Activated naive CD8-positive, alpha-beta T cell treated with anti-CD3 and anti-CD28 coated beads, Interleukin-2, amount 50 U/mL, for 24 hours (primary cell): ENCODE data around the gene ST6GALNAC3.
"Not testable (repeated sequence)": the region's sequence is repeated elsewhere in the genome, so short reads cannot be mapped to it uniquely, and the experiment has no call there.

ENCODE experiments used
- ATAC-seq: fragments of 150-1000 bp; cut with Tn5 transposase; one replicate; pipeline ENCODE4 v1.10.0; 2021
- DNase-seq: peaks from one replicate; pipeline ENCODE4 v3.0.0; 2021
- H3K27ac Mint-ChIP-seq: one replicate; pipeline ENCODE4 v1.8.0; 2021; ENCODE audit warnings: mild to moderate bottlenecking, mixed read lengths
- H3K27me3 Mint-ChIP-seq: one replicate; pipeline ENCODE4 v1.8.0; 2021; ENCODE audit warnings: mixed read lengths
- H3K36me3 Mint-ChIP-seq: one replicate; pipeline ENCODE4 v1.8.0; 2021; ENCODE audit warnings: low read depth, mixed read lengths
- H3K4me1 Mint-ChIP-seq: one replicate; pipeline ENCODE4 v1.8.0; 2021; ENCODE audit warnings: mixed read lengths
- H3K4me3 Mint-ChIP-seq: one replicate; pipeline ENCODE4 v1.8.0; 2021; ENCODE audit warnings: mild to moderate bottlenecking, moderate library complexity, mixed read lengths
- H3K9me3 Mint-ChIP-seq: one replicate; pipeline ENCODE4 v1.8.0; 2021; ENCODE audit warnings: mixed read lengths

The ST6GALNAC3 gene

DNA sequence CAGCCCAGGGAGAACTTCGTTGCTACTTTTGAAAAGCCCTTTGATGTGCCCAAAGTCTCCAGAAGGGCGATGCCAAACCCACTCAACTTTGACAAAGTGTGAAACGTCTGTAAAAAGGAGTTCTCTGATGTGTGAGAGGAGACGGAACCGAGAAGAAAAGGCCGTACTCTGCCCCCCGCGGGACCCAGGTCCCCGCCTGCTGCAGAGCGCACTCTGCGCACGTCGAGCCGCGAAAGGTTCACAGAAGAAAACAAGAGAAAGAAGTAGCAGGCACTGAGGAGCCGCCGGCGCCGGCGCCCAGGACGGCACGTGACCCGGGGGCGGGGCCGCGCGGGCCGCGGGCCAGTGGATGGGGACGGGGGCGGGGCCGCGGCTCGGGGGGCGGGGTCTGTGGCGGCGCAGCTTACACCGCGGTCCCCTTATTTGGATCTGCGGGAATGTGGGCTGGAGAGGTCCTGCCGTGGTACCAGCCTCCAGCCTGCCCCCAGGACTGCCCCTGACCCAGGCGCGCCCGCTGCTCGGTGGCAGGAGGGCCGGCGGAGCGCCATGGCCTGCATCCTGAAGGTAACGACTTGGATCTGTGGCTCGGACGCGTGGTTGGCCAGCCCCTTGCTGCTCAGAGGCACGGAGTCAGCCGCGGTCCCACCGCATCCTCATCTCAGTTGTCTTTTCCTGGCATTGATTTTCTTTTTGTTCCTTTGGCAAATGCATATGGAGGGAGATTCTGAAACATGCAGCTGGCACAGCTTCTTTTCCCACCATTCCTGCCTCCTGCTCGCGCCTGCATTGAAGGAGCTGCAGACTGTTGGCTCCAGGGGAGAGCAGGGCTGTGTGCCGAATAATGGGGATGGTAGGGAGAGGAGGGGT, at the start of gene ST6GALNAC3:
Gene ST6GALNAC3 (plus strand): TSS at position 426 of the 867 bp plus-strand sequence.
- H3K4me3 Mint-ChIP-seq, result peak within 1 kb of the TSS; percentile 78
- H3K27me3 Mint-ChIP-seq, result no peaks in the 10 kb centered on the region
- H3K27ac Mint-ChIP-seq, result peak within 1 kb of the TSS; percentile 31
- H3K9me3 Mint-ChIP-seq, result no peaks in the 10 kb centered on the region
- H3K36me3 Mint-ChIP-seq, result no peaks in the 10 kb centered on the region
- ATAC-seq (peak; percentile 86), DNase-seq (peak; percentile 77)
- H3K4me1 Mint-ChIP-seq, result peaks cover 25% of the 10 kb centered on the region

DNA sequence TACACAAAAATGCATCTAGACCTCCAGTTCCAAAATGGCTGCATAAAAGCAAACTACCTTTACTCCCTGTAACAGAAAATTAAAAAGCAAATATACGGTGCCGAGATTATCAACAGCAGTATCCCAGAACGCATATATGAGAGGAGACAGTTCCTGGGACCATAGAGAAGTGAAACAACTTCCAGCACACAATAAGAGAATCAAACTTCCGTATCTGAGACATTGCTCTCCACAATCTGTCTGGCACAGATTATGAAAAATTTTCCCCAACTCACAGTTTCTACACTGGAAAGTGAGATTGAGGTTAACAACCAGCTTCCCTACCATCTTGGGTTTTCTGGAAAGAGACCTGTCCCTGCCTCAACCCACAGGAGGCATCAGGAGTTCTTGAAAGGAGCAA, 47.2 kb upstream of the ST6GALNAC3 start:
- Mint-ChIP-seq H3K27ac (no peak overlapping the region), H3K4me1 (peaks cover 14% of the 10 kb centered on the region), H3K4me3 (no peak overlapping the region), H3K36me3 (no peaks in the 10 kb centered on the region), H3K27me3 (no peaks in the 10 kb centered on the region), H3K9me3 (no peaks in the 10 kb centered on the region)
- DNase-seq (no peak), ATAC-seq (no peak)

DNA sequence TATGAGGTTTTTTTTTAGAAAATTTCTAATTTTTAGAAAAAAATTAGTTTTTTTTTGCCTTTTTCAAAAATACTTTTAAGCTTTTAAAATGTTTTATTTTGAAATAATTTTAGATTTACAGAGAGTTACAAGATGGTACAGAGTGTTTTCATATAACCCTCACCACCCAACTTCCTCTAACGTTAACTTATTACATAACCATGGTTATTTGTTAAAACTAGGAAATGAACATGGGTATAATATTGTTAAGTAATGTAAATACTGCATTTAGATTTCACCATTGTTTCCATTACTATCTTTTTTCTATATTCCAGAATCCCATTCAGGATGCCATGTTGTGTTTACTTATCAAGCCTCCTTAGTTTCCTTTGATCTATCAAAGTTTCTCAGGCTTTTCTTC, 45.2 kb upstream of the ST6GALNAC3 start:
- ATAC-seq, result no peak
- Mint-ChIP-seq H3K27ac (no peak overlapping the region), H3K27me3 (no peaks in the 10 kb centered on the region), H3K4me1 (peaks cover 4% of the 10 kb centered on the region), H3K4me3 (no peak overlapping the region), H3K9me3 (no peaks in the 10 kb centered on the region), H3K36me3 (no peaks in the 10 kb centered on the region)
- no peak for DNase-seq

DNA sequence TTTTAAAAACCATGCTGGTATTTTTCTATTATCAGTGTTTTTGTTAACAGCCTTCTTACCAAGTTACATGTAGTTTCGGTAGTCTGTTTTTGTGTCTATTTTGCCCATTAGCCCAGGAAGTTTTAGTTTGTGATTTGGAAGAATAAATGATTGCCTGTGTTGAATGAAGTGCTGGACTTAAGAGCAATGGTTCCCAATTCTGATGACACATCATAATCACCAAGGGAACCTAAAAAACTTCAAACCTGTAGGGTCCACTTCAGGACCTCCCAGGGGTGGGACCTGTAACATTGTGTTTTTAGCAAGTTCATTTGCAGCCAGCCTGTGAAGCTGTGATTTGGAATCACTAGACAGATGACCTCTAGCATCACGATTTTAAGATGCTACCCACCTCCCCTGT, 43.0 kb upstream of the ST6GALNAC3 start:
- no peak overlapping the region for H3K4me3 Mint-ChIP-seq
- ATAC-seq, result no peak
- DNase-seq, result no peak
- no peaks in the 10 kb centered on the region for H3K27me3 Mint-ChIP-seq
- H3K4me1 Mint-ChIP-seq, result no peaks in the 10 kb centered on the region
- H3K27ac Mint-ChIP-seq, result no peak overlapping the region
- no peaks in the 10 kb centered on the region for H3K9me3 Mint-ChIP-seq
- no peaks in the 10 kb centered on the region for H3K36me3 Mint-ChIP-seq

DNA sequence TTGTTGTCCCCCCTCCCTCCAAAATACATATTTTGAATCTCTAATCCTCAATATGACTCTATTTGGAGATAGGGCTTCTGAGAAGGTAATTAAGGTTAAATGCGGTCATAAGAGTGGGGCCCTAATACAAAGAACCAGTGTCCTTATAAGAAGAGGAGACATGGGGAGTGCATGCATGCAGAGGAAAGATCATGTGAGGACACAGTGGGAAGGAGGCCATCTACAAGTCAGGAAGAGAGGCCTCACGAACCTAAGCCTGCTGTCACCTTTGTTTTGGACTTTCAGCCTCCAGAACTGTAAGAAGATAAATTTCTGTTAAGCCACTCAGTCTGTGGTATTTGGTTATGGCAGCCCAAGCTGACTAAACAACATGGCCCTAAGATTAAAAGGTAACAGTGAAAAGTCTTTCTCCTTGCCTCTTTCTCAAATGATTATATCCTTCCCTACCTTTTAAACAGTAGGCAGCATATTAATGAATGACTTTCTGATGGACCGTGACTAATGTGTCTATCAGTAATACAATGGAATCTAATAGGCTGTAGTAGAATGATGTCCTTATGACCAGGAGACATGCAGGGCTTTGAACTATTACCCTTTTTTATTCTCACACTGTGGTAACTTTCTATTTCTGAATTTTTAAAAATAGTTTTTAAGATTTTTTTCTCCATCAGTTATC, 40.6 kb upstream of the ST6GALNAC3 start:
- Mint-ChIP-seq H3K4me1 (no peaks in the 10 kb centered on the region), H3K36me3 (no peaks in the 10 kb centered on the region), H3K4me3 (no peak overlapping the region)

DNA sequence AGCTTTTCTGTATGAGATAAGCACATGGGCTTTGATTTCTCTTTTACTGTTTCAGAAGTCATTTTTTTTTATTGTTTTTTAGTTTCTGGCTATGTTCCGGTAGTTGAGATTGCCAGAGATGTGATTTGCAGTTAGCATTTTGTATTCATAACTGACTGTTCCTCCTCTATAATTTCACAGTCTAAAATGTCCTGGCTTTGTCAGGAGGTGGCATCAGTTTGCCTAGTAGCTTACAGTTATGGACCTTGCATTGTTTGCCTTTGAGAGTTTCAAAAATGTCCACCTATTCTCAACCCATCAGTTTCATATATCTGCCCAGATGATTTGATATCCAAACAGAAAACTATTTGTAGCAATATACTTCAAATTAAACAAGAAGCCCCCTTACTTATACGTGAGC, 39.5 kb upstream of the ST6GALNAC3 start:
- ATAC-seq (no peak), DNase-seq (no peak)
- H3K27ac Mint-ChIP-seq, result no peak overlapping the region
- H3K27me3 Mint-ChIP-seq, result no peaks in the 10 kb centered on the region
- no peaks in the 10 kb centered on the region for H3K4me1 Mint-ChIP-seq
- no peaks in the 10 kb centered on the region for H3K9me3 Mint-ChIP-seq
- H3K4me3 Mint-ChIP-seq, result no peak overlapping the region
- H3K36me3 Mint-ChIP-seq, result no peaks in the 10 kb centered on the region

More for the DNA sequence above, 40.6 kb upstream of the ST6GALNAC3 start:
- DNase-seq (no peak), ATAC-seq (no peak)
- Mint-ChIP-seq H3K9me3 (no peaks in the 10 kb centered on the region), H3K27ac (no peak overlapping the region), H3K27me3 (no peaks in the 10 kb centered on the region)

DNA sequence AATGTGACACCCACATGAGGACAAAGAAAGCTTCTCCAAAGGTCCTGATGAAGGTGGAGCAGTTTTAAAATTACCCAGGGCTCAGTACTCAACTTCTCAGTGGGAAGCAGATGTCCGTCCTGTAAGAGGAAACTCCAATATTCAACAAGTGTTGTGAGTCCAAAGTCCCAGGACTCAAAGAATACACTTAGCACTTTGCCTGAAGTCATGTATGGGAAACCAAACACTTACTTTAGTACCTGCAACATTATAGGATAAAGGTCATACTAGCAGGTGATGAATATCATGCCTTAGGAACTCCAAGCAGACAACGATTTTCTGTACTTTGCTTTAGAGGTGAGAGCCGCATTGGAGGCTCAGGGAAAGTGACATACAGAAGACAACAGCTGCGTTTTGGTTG, 37.2 kb upstream of the ST6GALNAC3 start:
- DNase-seq, result no peak
- H3K4me1 Mint-ChIP-seq, result no peaks in the 10 kb centered on the region
- H3K4me3 Mint-ChIP-seq, result no peak overlapping the region
- H3K36me3 Mint-ChIP-seq, result no peaks in the 10 kb centered on the region
- no peak overlapping the region for H3K27ac Mint-ChIP-seq
- ATAC-seq, result no peak
- H3K27me3 Mint-ChIP-seq, result peaks cover 3% of the 10 kb centered on the region
- H3K9me3 Mint-ChIP-seq, result no peaks in the 10 kb centered on the region

DNA sequence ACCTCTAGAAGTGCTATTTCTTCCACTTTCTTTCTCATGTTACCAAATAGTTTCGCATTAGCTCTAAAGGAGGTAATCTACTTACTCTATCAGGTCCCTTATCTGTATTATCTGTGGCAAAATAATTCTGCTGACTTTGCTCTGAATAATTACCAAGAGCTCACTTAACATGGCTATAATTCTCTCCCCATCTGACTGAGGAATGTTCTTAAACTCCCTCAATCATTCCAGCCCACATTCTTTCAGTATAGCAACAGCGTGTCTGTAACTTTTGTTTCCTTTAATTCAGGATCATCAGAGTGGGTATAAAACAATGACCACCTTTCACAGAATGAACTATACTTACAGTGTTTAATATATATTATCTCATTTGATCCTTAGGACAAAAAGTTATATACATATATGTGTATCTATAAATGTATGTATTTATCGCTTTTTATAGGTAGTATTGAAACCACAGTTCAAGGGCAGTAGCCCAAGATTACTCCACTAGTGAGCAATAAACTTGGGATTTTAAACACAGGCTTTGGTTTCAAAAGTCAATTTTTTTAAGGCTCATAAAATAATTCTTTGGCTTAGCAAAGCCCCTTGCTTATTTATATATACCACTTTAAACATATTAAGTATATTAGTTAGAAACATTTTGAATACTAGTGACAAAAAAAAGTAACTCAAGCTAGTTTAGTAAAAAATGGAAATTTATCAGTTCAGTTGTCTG, 36.1 kb upstream of the ST6GALNAC3 start:
- Mint-ChIP-seq H3K27me3 (peaks cover 3% of the 10 kb centered on the region), H3K9me3 (no peaks in the 10 kb centered on the region), H3K4me1 (no peaks in the 10 kb centered on the region), H3K27ac (no peak overlapping the region), H3K36me3 (no peaks in the 10 kb centered on the region), H3K4me3 (no peak overlapping the region)
- DNase-seq, result no peak
- ATAC-seq, result no peak

DNA sequence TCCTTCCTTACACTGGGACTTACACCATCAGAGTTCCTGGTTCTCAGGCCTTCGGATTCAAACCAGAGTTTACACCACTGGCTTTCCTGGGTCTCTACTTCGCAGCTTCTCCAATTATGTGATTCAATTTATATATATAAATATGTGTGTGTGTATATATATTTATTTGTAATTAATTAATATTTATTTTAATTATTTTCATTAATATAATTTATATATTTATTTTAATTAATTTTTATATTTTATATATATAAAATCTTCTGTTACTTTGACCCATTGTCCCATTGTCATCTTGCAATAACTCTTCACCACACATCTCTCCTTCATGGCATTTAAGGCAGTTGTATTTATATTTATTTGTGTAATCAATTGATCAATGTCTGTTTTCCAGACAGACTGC, 28.4 kb upstream of the ST6GALNAC3 start:
- Mint-ChIP-seq H3K27me3 (peaks cover 3% of the 10 kb centered on the region), H3K9me3 (no peaks in the 10 kb centered on the region)

DNA sequence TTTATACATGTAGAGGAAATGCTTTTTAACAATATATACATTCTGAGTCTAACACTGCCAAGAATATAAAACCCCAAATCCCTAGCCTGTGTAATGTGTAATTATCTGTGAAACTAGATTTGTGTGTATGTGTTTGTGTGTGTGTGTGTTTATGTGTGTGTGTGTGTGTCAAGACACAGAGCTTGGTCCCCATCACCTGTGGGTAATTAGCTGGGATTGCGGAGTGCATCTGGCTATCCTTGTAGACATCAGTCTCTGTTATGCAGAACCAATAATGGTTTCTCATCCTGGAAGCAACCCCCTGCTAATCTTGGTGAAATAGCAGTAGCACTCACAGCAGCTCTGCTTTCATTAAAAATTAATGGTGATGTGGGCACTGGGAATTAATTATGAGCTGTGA, 26.3 kb upstream of the ST6GALNAC3 start:
- ATAC-seq, result no peak

More for the DNA sequence above, 28.4 kb upstream of the ST6GALNAC3 start:
- H3K36me3 Mint-ChIP-seq, result no peaks in the 10 kb centered on the region
- no peak overlapping the region for H3K4me3 Mint-ChIP-seq
- H3K4me1 Mint-ChIP-seq, result no peaks in the 10 kb centered on the region
- no peak for DNase-seq
- H3K27ac Mint-ChIP-seq, result no peak overlapping the region
- ATAC-seq, result no peak

DNA sequence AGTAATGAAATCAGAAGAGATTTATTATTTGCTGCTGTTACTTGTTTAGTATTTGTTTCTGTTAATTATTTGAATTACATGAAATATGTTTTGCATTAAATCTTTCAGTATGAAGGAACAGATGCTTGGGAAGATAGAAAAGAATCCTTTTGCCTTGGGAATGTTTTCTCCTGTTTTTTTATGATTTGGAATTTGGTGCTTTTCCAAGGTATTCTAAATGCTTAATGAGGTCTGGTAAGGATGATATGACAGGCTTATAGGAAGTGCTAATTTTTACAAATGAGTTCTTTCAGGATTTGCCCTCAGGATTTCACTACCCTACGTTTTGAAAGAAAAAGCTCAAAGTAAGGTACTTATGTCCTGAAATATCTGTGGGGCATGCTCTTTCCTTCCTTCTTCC, 25.6 kb upstream of the ST6GALNAC3 start:
- Mint-ChIP-seq H3K36me3 (no peaks in the 10 kb centered on the region), H3K27me3 (peaks cover 3% of the 10 kb centered on the region), H3K4me1 (no peaks in the 10 kb centered on the region), H3K27ac (no peak overlapping the region), H3K4me3 (no peak overlapping the region), H3K9me3 (no peaks in the 10 kb centered on the region)
- ATAC-seq, result no peak
- DNase-seq, result no peak

More for the DNA sequence above, 26.3 kb upstream of the ST6GALNAC3 start:
- peaks cover under 1% of the 10 kb centered on the region for H3K27me3 Mint-ChIP-seq
- no peak overlapping the region for H3K4me3 Mint-ChIP-seq
- no peak overlapping the region for H3K27ac Mint-ChIP-seq
- H3K36me3 Mint-ChIP-seq, result no peaks in the 10 kb centered on the region
- H3K4me1 Mint-ChIP-seq, result no peaks in the 10 kb centered on the region
- H3K9me3 Mint-ChIP-seq, result no peaks in the 10 kb centered on the region
- DNase-seq, result no peak

DNA sequence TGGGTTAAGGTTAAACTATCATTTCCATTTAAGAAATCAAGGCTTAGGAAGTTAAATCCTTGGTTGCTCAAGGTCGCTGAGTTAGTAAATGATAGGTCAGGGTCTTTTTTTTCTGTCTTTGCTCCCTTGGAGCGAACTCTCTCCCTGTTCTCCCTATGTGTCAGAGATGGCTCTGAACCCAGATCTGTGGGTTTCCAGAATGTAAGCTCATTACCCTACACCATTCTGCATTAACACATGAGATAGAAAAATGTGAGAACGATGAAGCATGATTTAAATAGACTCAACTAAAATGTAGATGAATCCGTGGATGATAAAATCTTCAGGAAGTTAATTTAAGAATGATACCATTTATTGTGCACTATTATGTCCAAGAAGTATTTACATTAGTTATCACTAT, 25.0 kb upstream of the ST6GALNAC3 start:
- Mint-ChIP-seq H3K36me3 (no peaks in the 10 kb centered on the region), H3K27me3 (peaks cover 3% of the 10 kb centered on the region), H3K9me3 (no peaks in the 10 kb centered on the region), H3K4me3 (no peak overlapping the region), H3K27ac (no peak overlapping the region), H3K4me1 (no peaks in the 10 kb centered on the region)
- DNase-seq (no peak), ATAC-seq (no peak)

DNA sequence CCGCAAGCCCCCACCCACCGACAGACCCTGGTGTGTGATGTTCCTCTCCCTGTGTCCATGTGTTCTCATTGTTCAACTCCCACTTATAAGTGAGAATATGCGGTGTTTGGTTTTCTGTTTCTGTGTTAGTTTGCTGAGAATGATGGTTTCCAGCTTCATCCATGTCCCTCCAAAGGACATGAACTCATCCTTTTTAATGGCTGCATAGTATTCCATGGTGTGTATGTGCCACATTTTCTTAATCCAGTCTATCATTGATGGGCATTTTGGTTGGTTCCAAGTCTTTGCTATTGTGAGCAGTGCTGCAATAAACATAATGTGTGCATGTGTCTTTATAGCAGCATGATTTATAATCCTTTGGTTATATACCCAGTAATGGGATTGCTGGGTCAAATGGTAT, 24.5 kb upstream of the ST6GALNAC3 start:
- not testable (repeated sequence) for H3K27me3 Mint-ChIP-seq, H3K36me3 Mint-ChIP-seq, H3K4me1 Mint-ChIP-seq, H3K4me3 Mint-ChIP-seq, H3K9me3 Mint-ChIP-seq, DNase-seq, H3K27ac Mint-ChIP-seq, ATAC-seq

DNA sequence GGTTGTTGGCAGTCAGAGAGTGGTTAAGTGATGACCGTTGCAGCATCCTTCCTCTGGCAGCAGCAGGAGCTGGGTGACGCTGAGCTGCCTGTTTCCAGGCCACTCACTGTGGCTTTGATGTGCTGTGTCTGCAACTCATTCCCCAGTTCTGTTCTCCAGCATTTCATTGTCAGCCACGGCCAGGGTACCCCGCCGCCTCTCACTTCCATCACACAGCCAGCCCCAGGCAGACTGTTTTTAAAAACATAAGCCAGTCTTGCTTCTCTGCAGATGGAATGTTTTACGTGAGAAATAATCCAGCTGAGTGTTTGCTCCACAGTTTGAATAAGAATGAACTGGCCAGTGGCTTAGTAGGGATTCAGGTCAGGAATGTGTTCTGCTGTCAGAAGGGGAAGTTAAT, 21.5 kb upstream of the ST6GALNAC3 start:
- H3K27me3 Mint-ChIP-seq, result peaks cover 4% of the 10 kb centered on the region
- ATAC-seq (peak; percentile 15), DNase-seq (no peak)
- H3K36me3 Mint-ChIP-seq, result no peaks in the 10 kb centered on the region
- H3K27ac Mint-ChIP-seq, result no peak overlapping the region
- no peaks in the 10 kb centered on the region for H3K4me1 Mint-ChIP-seq
- no peak overlapping the region for H3K4me3 Mint-ChIP-seq
- no peaks in the 10 kb centered on the region for H3K9me3 Mint-ChIP-seq

DNA sequence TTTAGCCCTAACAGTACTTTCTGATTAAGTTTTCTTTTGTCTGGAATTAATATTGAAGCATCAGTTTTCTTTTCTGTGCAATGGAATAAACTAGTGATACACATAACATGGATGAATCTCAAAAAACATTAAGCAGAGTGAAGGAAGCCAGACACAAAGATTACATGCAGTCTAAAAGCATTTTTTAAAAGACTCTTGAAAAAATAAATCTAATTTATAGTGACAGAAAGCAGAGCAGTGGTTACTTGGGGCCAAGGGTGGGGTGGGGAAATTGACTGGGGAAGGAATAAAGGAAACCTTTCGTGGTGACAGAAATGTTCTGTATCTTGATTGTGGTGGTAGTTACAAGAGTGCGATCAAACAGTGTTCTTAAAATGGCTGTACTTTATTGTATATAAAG, 20.2 kb upstream of the ST6GALNAC3 start:
- ATAC-seq, result no peak
- H3K27ac Mint-ChIP-seq, result no peak overlapping the region
- DNase-seq, result no peak

More for the DNA sequence above, 20.2 kb upstream of the ST6GALNAC3 start:
- no peaks in the 10 kb centered on the region for H3K9me3 Mint-ChIP-seq
- H3K4me1 Mint-ChIP-seq, result no peaks in the 10 kb centered on the region
- H3K27me3 Mint-ChIP-seq, result peaks cover 4% of the 10 kb centered on the region
- no peak overlapping the region for H3K4me3 Mint-ChIP-seq
- no peaks in the 10 kb centered on the region for H3K36me3 Mint-ChIP-seq
